Gastroesophageal sphincter (tissue), 4 donors: Measurements from ENCODE around the gene SYNDIG1. TPM values are rescaled to one million over a fixed set of nuclear protein-coding genes. Genes with fewer than 3 reads are reported as not detected.

Experiments
- ATAC-seq: fragments of 150-250 bp; one replicate; pipeline ENCODE4 v1.9.1; 2016; ENCODE audit warnings: mild to moderate bottlenecking, moderate library complexity
- H3K27ac ChIP-seq, 4 donors: fragments of 200-600 bp; sonication (generic) in 3 of 4; 1 replicate in 3 of 4; 2 replicates in 1 of 4; pipeline ENCODE4 v1.5.1; 2016 to 2019
- H3K27me3 ChIP-seq: fragments of 200-600 bp; sonication (generic); one replicate; pipeline ENCODE4 v1.5.1; 2019
- H3K36me3 ChIP-seq, 2 donors: fragments of 200-600 bp; sonication (generic); one replicate each; pipeline ENCODE4 v1.5.1; 2019; ENCODE audit warnings: control low read depth in 1 of 2
- H3K4me1 ChIP-seq, 3 donors: fragments of 200-600 bp; sonication (generic); 1 replicate in 2 of 3; 2 replicates in 1 of 3; pipeline ENCODE4 v1.5.1; 2016 to 2019; ENCODE audit warnings: control low read depth in 2 of 3
- H3K4me3 ChIP-seq, 2 donors: fragments of 200-600 bp; sonication (generic); one replicate each; pipeline ENCODE4 v1.5.1; 2019; ENCODE audit warnings: mild to moderate bottlenecking in 1 of 2, moderate library complexity in 1 of 2
- H3K9me3 ChIP-seq, 3 donors: fragments of 200-600 bp; sonication (generic); one replicate each; pipeline ENCODE4 v1.5.1; 2017 to 2019; ENCODE audit warnings: control low read depth in 2 of 3
- CTCF ChIP-seq, 4 experiments: fragments of 200-600 bp in 2 of 4; fragments of 450-650 bp in 2 of 4; sonication (generic) in 1 of 4; IDR thresholded peaks; one replicate each; pipeline ENCODE4 v1.5.1; 2017 to 2019; ENCODE audit warnings: antibody characterized with exemption in 4 of 4, mild to moderate bottlenecking in 2 of 4, moderate library complexity in 2 of 4
- EP300 ChIP-seq: sonication (generic); formaldehyde crosslinking; IDR thresholded peaks from one replicate; pipeline ENCODE4 v1.6.1; 2017; ENCODE audit warnings: antibody characterized with exemption, mild to moderate bottlenecking
- POLR2A ChIP-seq, 2 donors: fragments of 450-650 bp; IDR thresholded peaks; one replicate each; pipeline ENCODE4 v1.6.1; 2017; ENCODE audit warnings: antibody characterized with exemption in 2 of 2, mild to moderate bottlenecking in 2 of 2, moderate library complexity in 1 of 2
- POLR2AphosphoS5 ChIP-seq: sonication (generic); formaldehyde crosslinking; IDR thresholded peaks from one replicate; pipeline ENCODE4 v1.6.1; 2017; ENCODE audit warnings: antibody characterized with exemption
- WGBS, 2 donors: methylation state at CpG; one replicate each; pipeline ENCODE4 v1.1.5; 2018; ENCODE audit warnings: low coverage in 1 of 2; 5-methylcytosine and 5-hydroxymethylcytosine counted together
- total RNA-seq, 4 donors: library from RNA; depleted of rRNA; stranded (reverse); fragments of >200 nt; gene quantifications; one replicate each; pipeline ENCODE4 v1.1.0, GENCODE V29; 2016

The SYNDIG1 gene
- total RNA-seq, 4 donors from 2014 or later = 0.15 to 0.40 (median 0.16) TPM; not detected in 1

GRCh38 chr20:24636626-24637025, 167.2 kb downstream of the SYNDIG1 start:
- ATAC-seq = no peak
- no peaks in the 10 kb centered on the region for H3K4me1 ChIP-seq
- 94 to 100% methylated on average over 1 to 2 of the region's 2 CpGs for WGBS, 2 donors

DNA sequence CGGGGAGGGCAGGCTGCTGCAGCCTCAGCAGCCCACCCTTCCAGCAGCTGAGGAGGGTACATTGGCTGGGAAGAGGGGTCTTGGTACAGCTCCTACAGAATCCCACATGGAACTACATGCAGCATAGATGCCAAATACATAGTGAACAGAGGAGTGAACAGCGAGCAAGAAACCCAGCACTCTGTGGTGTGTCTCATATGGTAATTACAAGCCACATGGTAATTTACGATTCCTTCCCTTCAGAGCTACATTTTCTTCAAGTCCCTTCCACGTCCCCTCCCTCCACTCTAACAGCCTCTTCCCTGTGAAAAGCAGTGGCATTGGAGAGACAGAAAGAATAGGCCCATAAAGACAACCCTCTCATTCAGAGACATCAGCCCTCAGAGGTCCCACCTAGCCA, 167.7 kb downstream of the SYNDIG1 start:
- Histone ChIP-seq H3K4me1 (no peaks in the 10 kb centered on the region), H3K27ac (no peak overlapping the region), H3K27me3 (peaks cover 4% of the 10 kb centered on the region), H3K36me3 (no peaks in the 10 kb centered on the region), H3K9me3 (no peaks in the 10 kb centered on the region), H3K4me3 (no peak overlapping the region)
- WGBS, 2 donors = 81% methylated on average over 4 of the region's 4 CpGs
- TF ChIP-seq CTCF (IDR thresholded peaks at IDR 0.05) (no peak), POLR2AphosphoS5 (no peak), EP300 (no peak), POLR2A (IDR thresholded peaks at IDR 0.05) (no peak)
- ATAC-seq = no peak

More at GRCh38 chr20:24636626-24637025, 167.2 kb downstream of the SYNDIG1 start:
- Histone ChIP-seq H3K9me3 (no peaks in the 10 kb centered on the region), H3K27ac (no peak overlapping the region), H3K36me3 (no peaks in the 10 kb centered on the region), H3K27me3 (peaks cover 4% of the 10 kb centered on the region), H3K4me3 (no peak overlapping the region)
- TF ChIP-seq POLR2A (IDR thresholded peaks at IDR 0.05) = no peak
- TF ChIP-seq EP300 = no peak
- TF ChIP-seq CTCF (IDR thresholded peaks at IDR 0.05) = no peak
- no peak for TF ChIP-seq POLR2AphosphoS5

- Histone ChIP-seq H3K4me3 (no peak overlapping the region), H3K9me3 (peaks cover 0 to 3% (median 0%) of the 10 kb centered on the region in 3 donors), H3K4me1 (no peaks in the 10 kb centered on the region), H3K27ac (no peak overlapping the region), H3K36me3 (no peaks in the 10 kb centered on the region), H3K27me3 (peaks cover 4% of the 10 kb centered on the region)
- no peak for ATAC-seq
- TF ChIP-seq EP300 (no peak), CTCF (IDR thresholded peaks at IDR 0.05) (no peak), POLR2AphosphoS5 (no peak), POLR2A (IDR thresholded peaks at IDR 0.05) (no peak)
- 83 to 94% methylated on average over 1 to 2 of the region's 6 CpGs for WGBS, 2 donors
These were observed 168.5 kb downstream of the SYNDIG1 start for GRCh38 chr20:24637941-24638340.

GRCh38 chr20:24638591-24639548, 169.4 kb downstream of the SYNDIG1 start:
- H3K27me3 ChIP-seq = peaks cover 4% of the 10 kb centered on the region
- ATAC-seq = no peak
- no peak overlapping the region for H3K4me3 ChIP-seq
- no peak overlapping the region for H3K27ac ChIP-seq
- H3K9me3 ChIP-seq = peaks cover 0 to 13% (median 0%) of the 10 kb centered on the region in 3 donors
- no peaks in the 10 kb centered on the region for H3K4me1 ChIP-seq
- no peaks in the 10 kb centered on the region for H3K36me3 ChIP-seq
- TF ChIP-seq POLR2A (IDR thresholded peaks at IDR 0.05) (no peak), POLR2AphosphoS5 (no peak), CTCF (IDR thresholded peaks at IDR 0.05) (no peak), EP300 (no peak)
- WGBS, 2 donors = 51 to 67% methylated on average over 8 to 9 of the region's 12 CpGs

- Histone ChIP-seq H3K36me3 (no peaks in the 10 kb centered on the region), H3K27me3 (peaks cover 4% of the 10 kb centered on the region), H3K4me3 (no peak overlapping the region), H3K9me3 (peaks cover 0 to 22% (median 0%) of the 10 kb centered on the region in 3 donors), H3K4me1 (no peaks in the 10 kb centered on the region), H3K27ac (no peak overlapping the region)
- WGBS, 2 donors = 71 to 82% methylated on average over 2 of the region's 2 CpGs
- no peak for ATAC-seq
- TF ChIP-seq POLR2A (IDR thresholded peaks at IDR 0.05) (no peak), EP300 (no peak), POLR2AphosphoS5 (no peak)
These were observed 170.8 kb downstream of the SYNDIG1 start for GRCh38 chr20:24640276-24640675.
